ENCODE results near the gene ZNF273. TPM values are rescaled to one million over a fixed set of nuclear protein-coding genes. Genes with fewer than 3 reads are reported as not detected.

ZNF273 gene
- polyA plus RNA-seq, 1 donor (not counting 4 experiments of a cell fraction or from before 2014, with no cell fraction given): 4.7 TPM

- H3K27me3 ChIP-seq (ENCODE audit: control insufficient read depth, extremely low read depth, insufficient read depth, low read length): no peaks in the 10 kb centered on the region
- no peak overlapping the region for H2AFZ ChIP-seq (ENCODE audit: control insufficient read depth, low read length)
- no peaks in the 10 kb centered on the region for H3K4me1 ChIP-seq (ENCODE audit: control insufficient read depth, extremely low read depth, insufficient read depth, low read length)
- H3K9me1 ChIP-seq (ENCODE audit: control insufficient read depth, extremely low read depth, insufficient read depth, low read length): no peaks in the 10 kb centered on the region
- no peaks in the 10 kb centered on the region for H3K79me2 ChIP-seq (ENCODE audit: control insufficient read depth, insufficient read depth, low read length)
- FAIRE-seq (no peak), DNase-seq (ENCODE audit: low read depth, low spot score) (no peak)
- H3K9me3 ChIP-seq (ENCODE audit: control insufficient read depth, low read depth, low read length): peaks cover 3% of the 10 kb centered on the region
- H3K4me2 ChIP-seq (ENCODE audit: control insufficient read depth, extremely low read depth, insufficient read depth, low read depth, low read length): no peak overlapping the region
- no peak overlapping the region for H3K4me3 ChIP-seq (ENCODE audit: control insufficient read depth in 2 of 3, extremely low read depth in 1 of 3, insufficient read depth in 2 of 3, low read depth in 1 of 3, low read length in 3 of 3)
- H4K20me1 ChIP-seq (ENCODE audit: control insufficient read depth, extremely low read depth, insufficient read depth, low read length): no peaks in the 10 kb centered on the region
- TF ChIP-seq EZH2 (IDR thresholded peaks at IDR 0.05; ENCODE audit: low read length): no peak
- TF ChIP-seq CTCF (optimal IDR thresholded peaks at IDR 0.05 in 1 of 3, IDR thresholded peaks at IDR 0.05 in 1 of 3, conservative IDR thresholded peaks at IDR 0.05 in 1 of 3; ENCODE audit: extremely low read depth in 1 of 3, insufficient read depth in 2 of 3, low read length in 3 of 3): no peak
- dilution Hi-C loops (cut with MboI; ENCODE audit: extremely low pct_ligation_motif_present, low sequenced_read_pairs): no loop called here
- no peak overlapping the region for H3K9ac ChIP-seq (ENCODE audit: control insufficient read depth, extremely low read depth, insufficient read depth, low read length)
- no peaks in the 10 kb centered on the region for H3K36me3 ChIP-seq (ENCODE audit: control insufficient read depth in 2 of 2, extremely low read depth in 1 of 2, insufficient read depth in 2 of 2, low read length in 2 of 2)
- no peak overlapping the region for H3K27ac ChIP-seq (ENCODE audit: control insufficient read depth, insufficient read depth, low read length)
These were observed 34.6 kb upstream of the ZNF273 start for GRCh38 chr7:64868499-64868898.

- DNase-seq (ENCODE audit: low read depth, low spot score) (no peak), FAIRE-seq (no peak)
- Histone ChIP-seq H3K9ac (ENCODE audit: control insufficient read depth, extremely low read depth, insufficient read depth, low read length) (no peak overlapping the region), H3K27me3 (ENCODE audit: control insufficient read depth, extremely low read depth, insufficient read depth, low read length) (no peaks in the 10 kb centered on the region), H3K36me3 (ENCODE audit: control insufficient read depth in 2 of 2, extremely low read depth in 1 of 2, insufficient read depth in 2 of 2, low read length in 2 of 2) (no peaks in the 10 kb centered on the region), H3K9me3 (ENCODE audit: control insufficient read depth, low read depth, low read length) (peaks cover 3% of the 10 kb centered on the region), H3K4me3 (ENCODE audit: control insufficient read depth in 2 of 3, extremely low read depth in 1 of 3, insufficient read depth in 2 of 3, low read depth in 1 of 3, low read length in 3 of 3) (no peak overlapping the region), H4K20me1 (ENCODE audit: control insufficient read depth, extremely low read depth, insufficient read depth, low read length) (no peaks in the 10 kb centered on the region), H3K9me1 (ENCODE audit: control insufficient read depth, extremely low read depth, insufficient read depth, low read length) (no peaks in the 10 kb centered on the region), H3K27ac (ENCODE audit: control insufficient read depth, insufficient read depth, low read length) (no peak overlapping the region), H2AFZ (ENCODE audit: control insufficient read depth, low read length) (no peak overlapping the region), H3K79me2 (ENCODE audit: control insufficient read depth, insufficient read depth, low read length) (no peaks in the 10 kb centered on the region), H3K4me2 (ENCODE audit: control insufficient read depth, extremely low read depth, insufficient read depth, low read depth, low read length) (no peak overlapping the region), H3K4me1 (ENCODE audit: control insufficient read depth, extremely low read depth, insufficient read depth, low read length) (no peaks in the 10 kb centered on the region)
- TF ChIP-seq CTCF (optimal IDR thresholded peaks at IDR 0.05 in 1 of 3, IDR thresholded peaks at IDR 0.05 in 1 of 3, conservative IDR thresholded peaks at IDR 0.05 in 1 of 3; ENCODE audit: extremely low read depth in 1 of 3, insufficient read depth in 2 of 3, low read length in 3 of 3): no peak
- dilution Hi-C loops (cut with MboI; ENCODE audit: extremely low pct_ligation_motif_present, low sequenced_read_pairs): no loop called here
These were observed 33.9 kb upstream of the ZNF273 start for GRCh38 chr7:64869121-64869725.
